HEK293 (cell line): ENCODE measurements around the gene HOXA4.

Experiments used
- CTCF ChIA-PET: fragments of 350-600 bp; formaldehyde crosslinking; extraction: SDS; loops from one replicate; lab custom pipeline; 2021; ENCODE audit warnings: antibody characterized with exemption; lab: Yijun Ruan, JAX
- POLR2A ChIA-PET: fragments of 300-600 bp; formaldehyde crosslinking; extraction: SDS; loops from one replicate; lab custom pipeline; 2020; ENCODE audit warnings: antibody characterized with exemption, inconsistent platforms; lab: Yijun Ruan, JAX
- H3K27ac ChIP-seq: fragments of 200-500 bp; sonication (Bioruptor generic); 2 replicates; pipeline ENCODE4 v1.5.1; 2014; ENCODE audit warnings: low read depth, low read length, control low read depth, inconsistent platforms; ENCODE audit errors: extremely low read depth
- H3K36me3 ChIP-seq, 2 experiments: fragments of 200-500 bp in 1 of 2; sonication (Bioruptor generic) in 1 of 2; 1 replicate in 1 of 2; 2 replicates in 1 of 2; pipeline ENCODE4 v1.5.1; 2014 to 2017; ENCODE audit warnings: inconsistent platforms in 2 of 2, low read length in 2 of 2; ENCODE audit not compliant: control insufficient read depth in 2 of 2, insufficient read depth in 1 of 2
- H3K4me1 ChIP-seq: fragments of 200-500 bp; sonication (Bioruptor generic); 2 replicates; pipeline ENCODE4 v1.5.1; 2014; ENCODE audit warnings: mild to moderate bottlenecking, low read length, inconsistent platforms; ENCODE audit not compliant: control insufficient read depth, insufficient read depth
- H3K4me3 ChIP-seq: 2 replicates; pipeline ENCODE4 v1.5.1; 2011; ENCODE audit warnings: low read depth, mild to moderate bottlenecking, control low read depth, low read length, moderate library complexity
- H3K9me3 ChIP-seq: fragments of 200-500 bp; sonication (Bioruptor generic); 2 replicates; pipeline ENCODE4 v1.5.1; 2014; ENCODE audit warnings: low read depth, low read length, inconsistent platforms; ENCODE audit not compliant: control insufficient read depth, insufficient read depth
- EGR2 ChIP-seq: fragments of 450-650 bp; formaldehyde crosslinking; IDR thresholded peaks from 2 replicates; pipeline ENCODE4 v1.5.1; 2016; ENCODE audit warnings: low read depth, missing biosample characterization, missing genetic modification characterization
- GLIS2 ChIP-seq: fragments of 450-650 bp; formaldehyde crosslinking; IDR thresholded peaks from 2 replicates; pipeline ENCODE4 v1.5.1; 2016; ENCODE audit warnings: missing biosample characterization, missing genetic modification characterization
- KLF16 ChIP-seq: fragments of 450-650 bp; formaldehyde crosslinking; IDR thresholded peaks from 2 replicates; pipeline ENCODE4 v1.5.1; 2017; ENCODE audit warnings: missing biosample characterization, missing genetic modification characterization
- KLF7 ChIP-seq: fragments of 450-650 bp; formaldehyde crosslinking; IDR thresholded peaks from 2 replicates; pipeline ENCODE4 v1.5.1; 2016; ENCODE audit warnings: missing biosample characterization, missing genetic modification characterization, borderline replicate concordance
- KLF8 ChIP-seq: fragments of 450-650 bp; formaldehyde crosslinking; IDR thresholded peaks from 2 replicates; pipeline ENCODE4 v1.5.1; 2016; ENCODE audit warnings: missing biosample characterization, missing genetic modification characterization
- MZF1 ChIP-seq: fragments of 450-650 bp; formaldehyde crosslinking; IDR thresholded peaks from 2 replicates; pipeline ENCODE4 v1.5.1; 2017; ENCODE audit warnings: missing biosample characterization, missing genetic modification characterization, borderline replicate concordance
- SCRT2 ChIP-seq: fragments of 450-650 bp; formaldehyde crosslinking; IDR thresholded peaks from 2 replicates; pipeline ENCODE4 v1.5.1; 2016; ENCODE audit warnings: missing biosample characterization, missing genetic modification characterization
- ZBTB8A ChIP-seq: fragments of 450-650 bp; formaldehyde crosslinking; IDR thresholded peaks from 2 replicates; pipeline ENCODE4 v1.5.1; 2016; ENCODE audit warnings: missing biosample characterization, missing genetic modification characterization
- ZFHX2 ChIP-seq: fragments of 450-650 bp; formaldehyde crosslinking; conservative IDR thresholded peaks from 2 replicates; pipeline ENCODE4 v1.5.1; 2016; ENCODE audit warnings: missing biosample characterization, missing genetic modification characterization
- ZNF114 ChIP-seq: fragments of 450-650 bp; formaldehyde crosslinking; IDR thresholded peaks from 2 replicates; pipeline ENCODE4 v1.5.0; 2017; ENCODE audit warnings: missing biosample characterization, missing genetic modification characterization
- ZNF174 ChIP-seq: fragments of 450-650 bp; formaldehyde crosslinking; IDR thresholded peaks from 2 replicates; pipeline ENCODE4 v1.5.0; 2017; ENCODE audit warnings: missing biosample characterization, mild to moderate bottlenecking, missing genetic modification characterization
- ZNF202 ChIP-seq: fragments of 450-650 bp; formaldehyde crosslinking; IDR thresholded peaks from 2 replicates; pipeline ENCODE4 v1.5.1; 2016; ENCODE audit warnings: missing biosample characterization, missing genetic modification characterization, borderline replicate concordance
- ZNF391 ChIP-seq: fragments of 450-650 bp; formaldehyde crosslinking; IDR thresholded peaks from 2 replicates; pipeline ENCODE4 v1.5.1; 2016; ENCODE audit warnings: low read depth, missing biosample characterization, missing genetic modification characterization, borderline replicate concordance
- ZNF423 ChIP-seq: fragments of 450-650 bp; formaldehyde crosslinking; IDR thresholded peaks from 2 replicates; pipeline ENCODE4 v1.5.1; 2016; ENCODE audit warnings: missing biosample characterization, missing genetic modification characterization
- ZNF433 ChIP-seq: fragments of 450-650 bp; formaldehyde crosslinking; IDR thresholded peaks from 2 replicates; pipeline ENCODE4 v1.5.1; 2016; ENCODE audit warnings: missing biosample characterization, missing genetic modification characterization, low read depth
- ZNF704 ChIP-seq: fragments of 450-650 bp; formaldehyde crosslinking; IDR thresholded peaks from 2 replicates; pipeline ENCODE4 v1.5.1; 2016; ENCODE audit warnings: missing biosample characterization, missing genetic modification characterization
- ZNF785 ChIP-seq: fragments of 450-650 bp; formaldehyde crosslinking; IDR thresholded peaks from 2 replicates; pipeline ENCODE4 v1.5.1; 2016; ENCODE audit warnings: missing biosample characterization, missing genetic modification characterization
- ZNF843 ChIP-seq: fragments of 450-650 bp; formaldehyde crosslinking; IDR thresholded peaks from 2 replicates; pipeline ENCODE4 v1.5.1; 2016; ENCODE audit warnings: missing biosample characterization, missing genetic modification characterization

HOXA4 gene

GRCh38 chr7:27109466-27110185 is 20.9 kb downstream of the HOXA4 start:
- Histone ChIP-seq H3K4me1 (peaks cover 6% of the 10 kb centered on the region), H3K9me3 (no peaks in the 10 kb centered on the region), H3K36me3 (peaks cover 11 to 25% of the 10 kb centered on the region in 2 experiments), H3K4me3 (no peak overlapping the region), H3K27ac (no peak overlapping the region; the same call in 1 of the 2 replicates)
- ChIA-PET CTCF (interaction anchor here (0.6 to 1.9 kb wide), 4 partner anchors 11 to 436 kb away, joined by 3 to 6 read pairs (median 4); partner anchors contain the start of gene HOXA5), POLR2A (interaction anchor here (1.7 to 3.2 kb wide), 2 partner anchors 12 to 246 kb away, joined by 14 to 31 read pairs; partner anchors contain the start of genes HOXA1 and SKAP2)
- TF ChIP-seq ZNF423 (tag by site-specific recombination) (no peak), ZFHX2 (tag by site-specific recombination) (peak; percentile 64), ZNF174 (tag by site-specific recombination) (no peak), EGR2 (tag by site-specific recombination) (peak; percentile 73), ZNF704 (tag by site-specific recombination) (no peak)

DNA sequence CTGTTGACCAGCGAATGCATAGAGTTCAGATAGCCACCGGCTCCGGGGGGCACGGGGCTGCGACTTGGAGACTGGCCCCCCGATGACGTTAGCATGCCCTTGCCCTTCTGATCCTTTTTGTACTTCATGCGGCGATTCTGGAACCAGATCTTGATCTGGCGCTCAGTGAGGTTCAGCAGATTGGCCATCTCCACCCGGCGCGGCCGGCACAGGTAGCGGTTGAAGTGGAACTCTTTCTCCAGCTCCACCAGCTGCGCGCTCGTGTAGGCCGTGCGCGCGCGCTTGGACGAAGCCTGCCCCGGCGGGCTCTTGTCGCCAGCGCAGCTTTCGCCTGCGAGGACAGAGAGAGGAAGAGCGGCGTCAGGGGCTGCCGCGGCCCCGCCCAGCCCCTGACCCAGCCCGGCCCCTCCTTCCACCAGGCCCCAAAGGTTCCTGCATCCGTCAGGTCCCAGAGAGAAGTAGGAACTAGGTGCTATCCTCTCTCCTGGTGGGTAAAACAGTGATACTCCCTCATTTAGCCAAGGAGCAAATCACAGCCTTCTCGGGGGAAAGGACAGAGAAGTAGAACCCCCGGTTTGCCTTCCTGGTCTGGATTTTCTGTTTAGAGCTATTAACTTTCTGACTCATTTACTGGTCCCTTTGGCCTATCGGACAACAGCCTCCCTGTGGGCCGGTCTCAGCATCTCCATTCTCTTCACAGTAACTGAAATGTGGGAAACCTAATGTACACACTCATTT is 22.0 kb downstream of the HOXA4 start:
- ChIA-PET POLR2A (interaction anchor here (0.6 to 3.2 kb wide), 4 partner anchors 11 to 418 kb away, joined by 3 to 31 read pairs (median 4); partner anchors contain the start of gene HOXA1), CTCF (interaction anchor here (1.8 kb wide), 1 partner anchor 35 kb away, joined by 5 read pairs; the partner anchor contains the start of gene HOXA5)
- Histone ChIP-seq H3K4me3 (no peak overlapping the region), H3K27ac (no peak overlapping the region), H3K4me1 (peaks cover 3% of the 10 kb centered on the region), H3K9me3 (no peaks in the 10 kb centered on the region), H3K36me3 (peaks cover 11 to 25% of the 10 kb centered on the region in 2 experiments)
- TF ChIP-seq SCRT2 (tag by site-specific recombination): no peak
- TF ChIP-seq ZBTB8A (tag by site-specific recombination): no peak

DNA sequence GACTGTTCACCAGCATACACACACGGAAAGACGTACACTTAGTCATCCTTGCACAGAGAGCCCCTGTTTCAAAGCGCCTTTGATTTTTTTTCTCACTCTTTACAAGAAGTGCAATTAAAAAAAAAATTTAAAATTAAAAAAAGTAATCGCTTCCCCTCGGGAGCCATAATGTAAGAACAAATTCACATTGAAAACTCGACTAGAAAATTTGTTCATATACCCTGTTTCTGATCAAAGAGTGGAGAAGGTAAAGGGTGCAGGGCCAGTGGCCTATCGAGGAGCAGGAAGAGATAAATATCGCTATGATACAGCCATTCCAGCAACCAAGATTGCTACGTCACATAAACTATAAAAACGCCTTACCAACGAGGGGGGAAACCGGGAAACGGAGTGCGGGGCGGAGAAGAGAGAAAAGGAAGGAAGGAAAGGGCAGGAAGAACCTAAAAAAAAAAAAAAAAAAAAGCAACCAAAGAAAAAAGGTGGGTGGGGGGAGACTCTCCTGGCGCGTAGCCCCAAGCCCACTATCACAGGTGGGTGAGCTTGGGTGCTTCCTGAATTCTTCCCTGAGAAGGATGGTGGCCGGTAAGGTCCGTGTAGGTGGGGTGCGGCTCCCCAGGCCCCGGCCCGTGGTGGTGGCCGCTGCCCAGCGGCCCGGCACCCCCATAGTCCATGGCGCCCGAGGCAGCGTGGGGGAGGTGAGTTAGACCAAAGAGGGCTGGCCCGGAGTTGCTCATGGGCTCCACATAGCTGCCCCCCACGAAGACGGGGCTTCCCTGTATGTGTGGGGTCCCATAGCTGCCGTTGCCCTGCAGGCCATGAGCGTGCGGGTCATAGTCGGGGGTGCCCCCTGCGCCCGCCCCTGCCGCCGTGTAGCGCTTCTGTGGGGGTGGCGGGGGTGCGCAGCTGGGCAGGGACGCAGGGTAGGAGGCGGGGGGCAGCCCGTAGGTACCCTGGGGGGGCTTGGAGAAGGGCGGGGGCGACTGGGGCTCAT is 22.9 kb downstream of the HOXA4 start:
- H3K27ac ChIP-seq: no peak overlapping the region
- ChIA-PET CTCF (interaction anchor here (1.8 kb wide), 1 partner anchor 36 kb away, joined by 5 read pairs; the partner anchor contains the start of gene HOXA5), POLR2A (interaction anchor here (0.6 to 0.8 kb wide), 2 partner anchors 11 to 418 kb away, joined by 3 to 4 read pairs; no protein-coding TSS in a partner anchor)
- no peak overlapping the region for H3K4me3 ChIP-seq
- no peaks in the 10 kb centered on the region for H3K9me3 ChIP-seq
- TF ChIP-seq ZNF114 (tag by site-specific recombination): no peak
- TF ChIP-seq MZF1 (tag by site-specific recombination): no peak
- TF ChIP-seq KLF7 (tag by site-specific recombination): no peak
- TF ChIP-seq ZNF202 (tag by site-specific recombination): peak; percentile 71
- 0 out of 2 replicates have a peak, but pooled peaks have one; percentile 30 for TF ChIP-seq GLIS2 (tag by site-specific recombination)
- peaks cover 11 to 25% of the 10 kb centered on the region in 2 experiments for H3K36me3 ChIP-seq
- H3K4me1 ChIP-seq: peaks cover 3% of the 10 kb centered on the region

DNA sequence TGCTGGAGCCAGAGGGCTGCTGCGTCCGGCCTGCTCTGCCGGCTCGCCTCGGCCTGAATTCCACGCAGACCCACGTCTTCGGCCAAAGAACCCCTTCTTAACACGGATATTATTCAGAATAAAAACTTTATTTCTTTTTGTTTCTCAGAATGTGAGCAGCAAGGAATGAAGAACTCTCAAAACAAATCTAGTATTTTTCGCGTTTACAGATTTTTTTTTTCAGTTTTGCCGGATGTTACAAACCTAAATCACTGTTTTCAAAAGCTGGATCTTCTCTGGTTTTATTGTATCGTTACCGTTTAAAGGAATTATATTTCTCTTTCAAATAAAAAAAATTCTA is 23.7 kb downstream of the HOXA4 start:
- no peak for TF ChIP-seq ZNF433 (tag by site-specific recombination)
- no peak for TF ChIP-seq ZNF785 (tag by site-specific recombination)
- TF ChIP-seq ZNF391 (tag by site-specific recombination): no peak
- no peak for TF ChIP-seq KLF16 (tag by site-specific recombination)
- no peak for TF ChIP-seq ZNF843 (tag by site-specific recombination)
- no peak for TF ChIP-seq KLF8 (tag by site-specific recombination)
- TF ChIP-seq, all 188 proteins: peak for 0
- Histone ChIP-seq H3K4me3 (no peak overlapping the region), H3K9me3 (no peaks in the 10 kb centered on the region), H3K4me1 (peaks cover under 1% of the 10 kb centered on the region), H3K36me3 (peaks cover 11 to 25% of the 10 kb centered on the region in 2 experiments), H3K27ac (no peak overlapping the region)
- POLR2A ChIA-PET: no interaction called here
- CTCF ChIA-PET: no interaction called here
